B cell (primary cell): ENCODE measurements around the gene PGBD4. TPM values are rescaled to one million over a fixed set of nuclear protein-coding genes. Genes with fewer than 3 reads are reported as not detected.

Experiments
- ATAC-seq: fragments of 200-7000 bp; cut with Tn5 transposase; one replicate; pipeline ENCODE4 v1.10.0; 2021; ENCODE audit warnings: low read depth, mild to moderate bottlenecking, moderate number of reproducible peaks, moderate library complexity
- CTCF ChIA-PET: fragments of 350-600 bp; sonication (Branson Sonifier 250); formaldehyde crosslinking; loops from one replicate; lab custom pipeline; 2021; ENCODE audit warnings: antibody characterized with exemption, inconsistent platforms; lab: Charles Lee
- POLR2A ChIA-PET: fragments of 350-600 bp; sonication (Branson Sonifier 250); formaldehyde crosslinking; loops from one replicate; lab custom pipeline; 2021; ENCODE audit warnings: antibody characterized with exemption; lab: Charles Lee
- DNase-seq: peaks from one replicate; pipeline ENCODE4 v3.0.0; 2013
- H2AFZ ChIP-seq: 2 replicates; pipeline ENCODE4 v1.6.1; 2012; ENCODE audit warnings: mild to moderate bottlenecking, low read depth, low read length; ENCODE audit not compliant: insufficient read depth, poor library complexity, severe bottlenecking
- H3K27ac ChIP-seq, 2 donors: 1 replicate in 1 of 2; 2 replicates in 1 of 2; pipeline ENCODE4 v1.5.1; 2012 to 2013; ENCODE audit warnings: low read length in 2 of 2, mild to moderate bottlenecking in 2 of 2, moderate library complexity in 1 of 2
- H3K27me3 ChIP-seq, 4 experiments: fragments of 200-600 bp in 1 of 4; sonication (generic) in 1 of 4; replicated peaks in 1 of 4; 1 replicate in 2 of 4; 2 replicates in 2 of 4; pipeline versions ENCODE4 v1.6.1 to v1.7.0; 2013 to 2016; ENCODE audit warnings: low read length in 3 of 4, mild to moderate bottlenecking in 2 of 4, mixed read lengths in 1 of 4, moderate library complexity in 1 of 4; ENCODE audit not compliant: insufficient read depth in 4 of 4, control insufficient read depth in 3 of 4; ENCODE audit errors: control extremely low read depth in 1 of 4
- H3K36me3 ChIP-seq, 2 experiments: replicated peaks in 1 of 2; 1 replicate in 1 of 2; 2 replicates in 1 of 2; pipeline versions ENCODE4 v1.6.1 to v1.7.1; 2013; ENCODE audit warnings: low read length in 1 of 2; ENCODE audit not compliant: insufficient read depth in 2 of 2, control insufficient read depth in 1 of 2; ENCODE audit errors: control extremely low read depth in 1 of 2, extremely low read depth in 1 of 2
- H3K4me1 ChIP-seq, 2 donors: fragments of 200-600 bp in 1 of 2; sonication (generic) in 1 of 2; 1 replicate in 1 of 2; 2 replicates in 1 of 2; pipeline versions ENCODE4 v1.5.1 to v1.6.1; 2013 to 2017; ENCODE audit warnings: low read length in 2 of 2; ENCODE audit not compliant: control insufficient read depth in 2 of 2, insufficient read depth in 2 of 2
- H3K4me2 ChIP-seq: replicated peaks from 2 replicates; pipeline ENCODE3; 2012; ENCODE audit warnings: mild to moderate bottlenecking, low read depth, low read length; ENCODE audit not compliant: poor library complexity, severe bottlenecking
- H3K4me3 ChIP-seq, 5 experiments: fragments of 200-600 bp in 1 of 5; sonication (generic) in 1 of 5; 1 replicate in 3 of 5; 2 replicates in 2 of 5; pipeline versions ENCODE4 v1.5.1 to v1.7.0; 2011 to 2016; ENCODE audit warnings: low read length in 4 of 5, mild to moderate bottlenecking in 4 of 5, low read depth in 2 of 5, control low read depth in 1 of 5, moderate library complexity in 1 of 5; ENCODE audit not compliant: insufficient read depth in 1 of 5; ENCODE audit errors: control extremely low read depth in 1 of 5, extremely low read depth in 1 of 5
- H3K79me2 ChIP-seq: fragments of 200-600 bp; sonication (generic); one replicate; pipeline ENCODE4 v1.6.0; 2016; ENCODE audit warnings: low read length; ENCODE audit not compliant: control insufficient read depth, insufficient read depth
- H3K9ac ChIP-seq: fragments of 200-600 bp; sonication (generic); 2 replicates; pipeline ENCODE4 v1.6.1; 2017; ENCODE audit warnings: mild to moderate bottlenecking, low read length, moderate library complexity
- H3K9me3 ChIP-seq, 3 donors: one replicate each; pipeline versions ENCODE4 v1.6.1 to v1.7.1; 2013; ENCODE audit warnings: low read length in 2 of 3; ENCODE audit not compliant: control insufficient read depth in 2 of 3, insufficient read depth in 1 of 3; ENCODE audit errors: control extremely low read depth in 1 of 3
- H4K20me1 ChIP-seq: 2 replicates; pipeline ENCODE4 v1.6.0; 2012; ENCODE audit warnings: mild to moderate bottlenecking, low read length; ENCODE audit not compliant: insufficient read depth, control insufficient read depth, poor library complexity, severe bottlenecking
- H3K27ac Mint-ChIP-seq: one replicate; pipeline ENCODE4 v1.8.0; 2021; ENCODE audit warnings: mixed read lengths
- H3K27me3 Mint-ChIP-seq: one replicate; pipeline ENCODE4 v1.8.0; 2021; ENCODE audit warnings: mixed read lengths
- H3K4me1 Mint-ChIP-seq: one replicate; pipeline ENCODE4 v1.8.0; 2021; ENCODE audit warnings: mixed read lengths
- H3K4me3 Mint-ChIP-seq: one replicate; pipeline ENCODE4 v1.8.0; 2021; ENCODE audit warnings: mixed read lengths
- H3K9me3 Mint-ChIP-seq: one replicate; pipeline ENCODE4 v1.8.0; 2022; ENCODE audit warnings: mixed read lengths; ENCODE audit not compliant: insufficient read depth
- CTCF ChIP-seq: fragments of 200-600 bp; IDR thresholded peaks from one replicate; pipeline ENCODE4 v1.8.0; 2022; ENCODE audit warnings: antibody characterized with exemption, mild to moderate bottlenecking
- EZH2 ChIP-seq: IDR thresholded peaks from 2 replicates; pipeline ENCODE4 v1.6.1; 2012; ENCODE audit warnings: borderline replicate concordance, low read depth, mild to moderate bottlenecking, moderate library complexity, low read length; ENCODE audit not compliant: insufficient read depth, poor library complexity, severe bottlenecking
- WGBS: methylation state at CpG from one replicate; pipeline ENCODE4 v1.1.5; 2013; ENCODE audit warnings: missing lambda C conversion rate; ENCODE audit not compliant: insufficient coverage; 5-methylcytosine and 5-hydroxymethylcytosine counted together
- intact Hi-C: fragments of 100-400 bp; cut with micrococcal nuclease; formaldehyde crosslinking; loops from one replicate; pipeline ENCODE4 v1.10.0; 2022
- polyA plus RNA-seq: library from polyadenylated mRNA; depleted of rRNA; stranded (reverse); fragments of >200 nt; gene quantifications from 2 replicates; pipeline ENCODE4 v1.2.3, GENCODE V29; 2012
- total RNA-seq, 2 donors: library from RNA; stranded (reverse); fragments of 120-200 nt in 1 of 2; gene quantifications; 1 replicate in 1 of 2; 2 replicates in 1 of 2; pipeline versions ENCODE4 v1.2.3 to v1.2.4, GENCODE V29; 2013 to 2022

The PGBD4 gene
- total and polyA plus RNA-seq, 2 donors (not counting 1 experiment from before 2014, with no cell fraction given) = 2.5 to 5.2 TPM

- Histone ChIP-seq H3K36me3 (no peaks in the 10 kb centered on the region), H3K4me2 (no peak overlapping the region), H3K4me1 (peaks cover 0 to 4% of the 10 kb centered on the region in 2 donors), H3K4me3 (no peak overlapping the region), H3K27me3 (no peaks in the 10 kb centered on the region), H3K9me3 (no peaks in the 10 kb centered on the region), H3K27ac (no peak overlapping the region), H2AFZ (no peak overlapping the region), H3K79me2 (no peaks in the 10 kb centered on the region), H3K9ac (no peak overlapping the region), H4K20me1 (no peaks in the 10 kb centered on the region)
- Mint-ChIP-seq H3K27ac (no peak overlapping the region), H3K4me3 (no peak overlapping the region), H3K4me1 (peaks cover 4% of the 10 kb centered on the region), H3K9me3 (no peaks in the 10 kb centered on the region), H3K27me3 (no peaks in the 10 kb centered on the region)
- ChIA-PET POLR2A (no interaction called here), CTCF (interaction anchor here (1.0 to 1.8 kb wide), 3 partner anchors 29 to 176 kb away, joined by 3 to 6 read pairs (median 5); partner anchors contain the start of gene KATNBL1)
- intact Hi-C loops = no loop called here
- TF ChIP-seq CTCF = no peak
- no peak for TF ChIP-seq EZH2
- 97% methylated on average over 8 of the region's 8 CpGs for WGBS
- DNase-seq = no peak
- no peak for ATAC-seq
These were observed 35.9 kb upstream of the PGBD4 start for GRCh38 chr15:34065941-34066340.

- Mint-ChIP-seq H3K4me1 (no peaks in the 10 kb centered on the region), H3K27ac (no peak overlapping the region), H3K4me3 (no peak overlapping the region), H3K9me3 (no peaks in the 10 kb centered on the region), H3K27me3 (no peaks in the 10 kb centered on the region)
- no peak overlapping the region for H3K9ac ChIP-seq
- H3K36me3 ChIP-seq = no peaks in the 10 kb centered on the region
- H2AFZ ChIP-seq = no peak overlapping the region
- POLR2A ChIA-PET = no interaction called here
- H3K79me2 ChIP-seq = no peaks in the 10 kb centered on the region
- TF ChIP-seq EZH2 (no peak), CTCF (no peak)
- intact Hi-C loops = no loop called here
- 100% methylated on average over 2 of the region's 6 CpGs for WGBS
- CTCF ChIA-PET = interaction anchor here (1.4 kb wide), 1 partner anchor 7 kb away, joined by 6 read pairs; no protein-coding TSS in a partner anchor
- H4K20me1 ChIP-seq = no peaks in the 10 kb centered on the region
- no peaks in the 10 kb centered on the region for H3K27me3 ChIP-seq
- no peaks in the 10 kb centered on the region for H3K4me1 ChIP-seq
- no peak overlapping the region for H3K4me2 ChIP-seq
- no peak overlapping the region for H3K4me3 ChIP-seq
- peaks cover 0 to 3% (median 0%) of the 10 kb centered on the region in 3 donors for H3K9me3 ChIP-seq
- DNase-seq (no peak), ATAC-seq (no peak)
- H3K27ac ChIP-seq = no peak overlapping the region
These were observed 31.9 kb upstream of the PGBD4 start for GRCh38 chr15:34070003-34070402.
